GM18519 (cell line): ENCODE data around the gene ZCCHC7.
"Not testable (repeated sequence)": the region's sequence is repeated elsewhere in the genome, so short reads cannot be mapped to it uniquely, and the experiment has no call there.

Experiments
- ATAC-seq: cut with Tn5 transposase; IDR thresholded peaks from one replicate; pipeline ENCODE4 v1.9.1; 2021; ENCODE audit warnings: mild to moderate bottlenecking, moderate library complexity; ENCODE audit not compliant: unreplicated experiment, low FRiP score

ZCCHC7 gene

DNA sequence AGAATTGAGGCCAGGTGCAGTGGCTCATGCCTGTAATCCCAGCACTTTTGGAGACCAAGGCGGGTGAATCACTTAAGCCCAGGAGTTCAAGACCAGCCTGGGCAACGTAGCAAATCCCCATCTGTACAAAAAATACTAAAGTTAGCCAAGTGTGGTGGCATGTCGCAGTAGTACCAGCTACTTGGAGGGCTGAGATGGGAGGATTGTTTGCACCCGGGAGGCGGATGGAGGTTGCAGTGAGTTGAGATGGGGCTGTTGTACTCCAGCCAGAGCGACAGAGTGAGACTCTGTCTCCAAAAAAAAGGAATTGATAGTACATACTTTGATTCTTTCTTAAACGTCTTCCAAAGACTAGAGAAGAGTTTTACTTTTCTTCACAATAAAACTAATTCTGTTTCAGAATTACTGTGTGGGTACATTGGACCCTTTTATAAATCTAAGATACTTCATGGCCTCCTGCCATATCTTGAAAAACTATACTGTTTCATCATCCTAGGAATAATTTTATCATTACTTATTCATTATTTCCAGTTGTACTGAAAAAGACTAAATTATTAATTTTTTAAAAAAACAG is 170.1 kb downstream of the ZCCHC7 start:
- no peak for ATAC-seq

DNA sequence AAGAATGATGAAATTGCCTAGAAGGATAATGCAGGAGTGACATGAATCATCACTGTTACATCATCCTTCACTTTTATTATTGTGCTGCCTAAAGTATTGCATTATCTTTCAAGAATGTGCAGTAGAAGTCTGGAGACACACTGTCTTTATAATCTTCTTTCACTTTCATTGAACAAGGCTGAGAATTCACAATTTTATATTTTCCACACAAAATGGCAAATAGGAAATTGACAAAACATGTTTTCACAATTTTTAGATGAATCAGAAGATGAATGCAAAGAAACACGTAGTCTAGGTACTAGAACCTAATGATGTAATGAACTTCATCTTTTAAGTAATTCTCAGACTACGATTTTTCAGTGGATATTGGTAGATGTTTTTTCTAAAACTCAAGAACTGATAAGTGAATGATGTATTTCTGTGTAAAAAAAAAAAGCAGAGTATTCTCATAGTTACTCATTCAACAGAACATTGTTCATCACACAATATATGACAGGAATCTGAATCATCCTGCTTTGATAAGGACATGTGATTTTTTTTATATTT is 170.6 kb downstream of the ZCCHC7 start:
- no peak for ATAC-seq

DNA sequence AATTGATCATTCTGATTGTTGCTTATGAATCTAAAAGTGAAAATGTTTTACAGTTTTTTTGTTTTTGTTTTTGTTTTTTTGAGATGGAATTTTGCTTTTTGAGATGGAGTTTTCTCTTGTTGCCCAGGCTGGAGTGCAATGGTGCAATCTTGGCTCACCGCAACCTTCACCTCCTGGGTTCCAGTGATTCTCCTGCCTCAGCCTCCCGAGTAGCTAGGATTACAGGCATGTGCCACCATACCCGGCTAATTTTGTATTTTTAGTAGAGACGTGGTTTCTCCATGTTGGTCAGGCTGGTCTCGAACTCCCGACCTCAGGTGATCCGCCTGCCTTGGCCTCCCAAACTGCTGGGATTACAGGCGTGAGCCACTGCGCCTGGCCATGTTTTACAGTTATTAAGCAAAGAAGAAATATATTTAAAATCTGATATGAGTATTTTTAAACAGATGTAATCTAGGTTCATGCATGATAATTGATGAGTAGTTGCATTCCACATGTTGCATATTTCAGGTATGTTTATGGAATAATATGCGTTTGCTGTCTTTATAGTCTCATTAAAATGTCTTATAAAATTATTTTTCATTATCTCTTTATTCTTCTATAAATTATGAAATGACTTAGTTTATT is 171.4 kb downstream of the ZCCHC7 start:
- not testable (repeated sequence) for ATAC-seq

DNA sequence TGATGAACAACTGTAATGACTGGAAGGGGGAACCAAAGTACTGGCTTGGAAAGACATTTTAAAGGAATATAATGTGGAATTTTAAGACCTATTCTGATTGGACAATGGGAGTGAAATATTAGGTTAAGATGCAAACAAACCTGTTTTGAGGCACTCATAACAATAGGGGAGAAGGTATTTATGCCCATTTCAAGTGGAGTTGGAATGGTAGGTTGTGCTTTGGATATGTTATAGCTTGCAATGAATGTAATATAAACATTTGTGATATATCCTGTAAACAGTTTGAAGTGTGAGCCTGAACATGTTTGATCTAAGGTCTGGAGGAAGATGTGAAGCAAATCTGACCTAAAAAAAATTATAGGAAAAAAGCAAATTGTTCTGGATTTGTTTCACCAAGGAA is 172.5 kb downstream of the ZCCHC7 start:
- ATAC-seq = no peak

DNA sequence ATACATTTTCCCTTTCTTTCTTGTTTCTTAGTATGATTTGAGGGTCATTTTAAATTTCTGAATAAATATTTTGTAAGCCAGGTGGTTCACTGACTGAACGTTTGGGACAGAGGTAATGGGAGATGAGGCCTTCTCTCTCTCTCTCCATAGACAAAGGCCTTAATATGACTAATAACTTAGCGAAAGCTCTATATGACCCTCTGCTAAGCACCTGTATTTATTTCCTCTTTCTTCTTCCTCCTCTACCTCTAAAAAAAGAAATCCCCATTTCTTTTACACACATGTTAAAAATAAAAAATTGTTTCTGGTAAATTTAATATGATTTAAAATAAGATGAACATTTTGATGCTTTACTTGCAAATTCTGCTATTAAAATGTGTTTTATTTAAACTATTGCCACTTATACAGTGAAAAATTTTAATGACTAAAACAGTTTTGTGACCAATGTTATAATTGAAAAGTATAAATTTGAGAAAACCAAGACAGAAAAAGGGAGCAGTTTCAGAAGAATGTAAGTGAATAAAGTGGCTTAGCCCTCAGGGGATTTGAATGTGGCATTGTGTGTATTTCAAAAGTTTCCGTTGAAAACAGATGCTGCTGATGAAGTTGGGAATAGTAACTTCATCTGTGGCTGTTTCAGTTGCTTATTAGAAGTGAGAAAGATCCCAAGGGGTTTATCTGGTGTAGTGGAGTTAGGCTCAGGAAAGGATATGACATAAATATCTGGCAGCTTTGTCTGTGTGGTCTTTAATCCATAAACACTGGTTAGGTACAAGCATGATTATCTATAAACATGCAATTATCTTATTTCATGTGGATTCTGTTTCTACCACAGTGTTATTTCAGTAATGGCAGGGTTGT is 173.5 kb downstream of the ZCCHC7 start:
- ATAC-seq = peak; percentile 42

DNA sequence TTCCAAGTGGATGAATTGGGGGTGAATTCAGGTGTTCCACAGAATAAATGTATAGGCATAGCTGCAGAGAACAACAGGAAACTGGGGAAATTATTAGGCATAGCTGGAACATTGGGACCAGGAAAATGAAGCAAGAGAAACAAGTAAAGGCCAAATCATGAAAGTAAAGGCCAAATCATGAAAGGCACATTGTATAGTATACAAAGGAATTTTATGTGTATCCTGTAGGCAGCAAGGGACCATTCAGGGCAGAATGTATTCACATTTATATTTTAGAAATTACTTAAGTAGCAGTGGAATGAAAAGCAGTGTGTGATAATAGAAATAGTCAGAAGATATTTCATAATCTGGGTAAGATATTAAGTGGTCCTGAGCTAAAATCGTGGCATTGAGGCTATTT is 174.8 kb downstream of the ZCCHC7 start:
- ATAC-seq = no peak

DNA sequence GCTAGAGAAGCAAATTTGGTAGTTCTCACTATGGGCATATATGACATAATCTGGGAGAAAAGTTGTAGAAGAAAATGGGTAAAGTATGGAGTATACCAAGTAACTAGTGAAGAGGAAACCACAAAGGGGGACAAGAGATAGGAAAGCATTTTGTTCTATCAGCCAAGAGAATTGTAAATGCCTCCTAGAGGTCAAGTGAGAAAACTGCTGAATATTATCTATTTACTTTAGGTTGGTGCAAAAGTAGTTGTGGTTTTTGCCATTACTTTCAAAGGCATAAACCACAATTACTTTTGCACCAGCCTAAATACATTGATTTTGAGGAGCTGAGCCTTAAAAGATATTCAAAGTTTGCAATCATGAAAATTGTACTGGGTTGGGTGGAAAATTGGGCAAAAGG is 175.4 kb downstream of the ZCCHC7 start:
- ATAC-seq = no peak

DNA sequence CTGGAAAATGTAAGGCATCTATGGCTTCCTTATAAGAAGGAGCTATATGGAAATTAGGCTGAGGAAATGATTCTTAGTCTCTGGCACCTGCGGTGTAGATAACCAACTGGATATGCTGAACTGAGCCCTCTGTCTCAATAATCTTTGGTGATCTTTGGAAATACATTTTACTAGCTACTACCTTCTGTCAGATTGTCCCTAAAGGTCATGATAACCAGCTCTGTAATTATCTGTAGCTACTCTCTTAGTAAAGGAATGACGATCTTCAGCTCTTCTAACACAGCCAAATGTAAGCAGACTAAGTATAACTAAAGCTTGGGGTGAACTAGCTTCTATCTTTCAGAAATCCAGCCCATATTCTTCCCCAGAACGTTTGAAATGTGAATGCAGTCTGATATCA is 177.2 kb downstream of the ZCCHC7 start:
- no peak for ATAC-seq

DNA sequence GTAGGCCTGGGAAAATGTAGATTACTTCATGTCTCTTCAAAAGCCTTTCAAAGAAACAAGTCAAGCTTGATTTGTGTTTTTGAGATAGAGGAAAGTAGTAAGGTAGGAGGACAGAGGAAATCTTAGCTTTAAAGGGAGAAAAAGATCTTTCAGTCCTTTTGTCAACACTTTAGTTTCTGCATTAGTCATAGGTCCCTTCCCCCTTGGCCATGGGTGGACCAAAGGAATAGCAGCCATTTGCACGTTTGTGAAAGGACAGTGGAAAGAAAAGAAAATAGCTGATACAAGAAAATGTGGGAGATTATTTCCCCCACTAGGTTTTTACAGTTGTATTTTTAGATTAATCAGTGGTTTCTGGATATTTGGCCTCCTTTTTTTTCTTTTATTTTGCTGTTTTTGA is 180.2 kb downstream of the ZCCHC7 start:
- ATAC-seq = no peak

DNA sequence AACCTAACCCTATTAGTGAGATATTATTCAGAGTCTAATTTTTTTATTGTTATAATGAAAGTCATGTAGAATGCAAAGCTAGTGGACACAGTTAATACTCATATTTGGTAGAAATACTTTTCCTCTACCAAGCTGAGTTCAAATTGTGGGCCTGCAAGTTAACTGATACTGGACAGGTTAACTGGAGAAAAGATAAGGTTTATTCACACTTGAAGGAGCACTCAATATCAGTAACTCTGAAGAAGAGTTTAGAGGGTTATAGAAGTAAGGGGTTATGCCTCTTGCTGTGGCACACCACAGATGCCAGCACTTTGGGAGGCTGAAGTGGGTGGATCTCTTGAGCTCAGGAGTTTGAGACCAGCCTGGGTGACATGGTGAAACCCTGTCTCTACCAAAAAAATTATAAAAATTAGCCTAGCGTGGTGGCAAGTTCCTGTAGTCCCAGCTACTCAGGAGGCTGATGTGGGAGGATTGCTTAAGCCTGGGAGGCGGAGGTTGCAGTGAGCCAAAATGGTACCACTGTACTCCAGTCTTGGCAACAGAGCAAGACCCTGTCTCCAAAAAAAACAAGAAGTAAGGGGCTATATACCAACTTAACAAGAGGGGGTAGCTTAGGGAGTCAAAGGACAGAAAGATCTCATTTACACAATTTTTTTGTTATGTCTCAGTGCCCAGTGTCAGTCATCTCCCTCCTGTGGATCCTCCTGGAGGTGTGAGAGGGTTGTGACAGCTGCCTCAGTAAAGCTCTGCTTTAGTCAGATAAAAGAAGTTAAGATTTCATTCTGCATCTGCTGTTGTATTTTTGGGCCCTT is 180.9 kb downstream of the ZCCHC7 start:
- ATAC-seq = no peak

DNA sequence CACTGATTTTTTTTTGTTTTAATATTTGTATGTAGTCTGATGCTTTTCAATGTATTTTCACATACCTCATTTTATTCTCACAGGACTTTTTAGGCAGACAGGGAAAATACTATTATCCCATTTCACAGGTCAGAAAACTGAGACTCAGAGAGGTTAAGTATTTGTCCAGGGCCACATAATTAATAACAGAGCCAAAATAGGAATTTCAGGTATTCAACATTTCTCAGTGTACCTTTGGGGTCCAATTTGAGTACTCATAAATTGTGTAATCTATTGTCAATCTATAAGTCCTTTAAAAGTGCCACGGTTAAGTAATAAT is 181.4 kb downstream of the ZCCHC7 start:
- ATAC-seq = no peak

DNA sequence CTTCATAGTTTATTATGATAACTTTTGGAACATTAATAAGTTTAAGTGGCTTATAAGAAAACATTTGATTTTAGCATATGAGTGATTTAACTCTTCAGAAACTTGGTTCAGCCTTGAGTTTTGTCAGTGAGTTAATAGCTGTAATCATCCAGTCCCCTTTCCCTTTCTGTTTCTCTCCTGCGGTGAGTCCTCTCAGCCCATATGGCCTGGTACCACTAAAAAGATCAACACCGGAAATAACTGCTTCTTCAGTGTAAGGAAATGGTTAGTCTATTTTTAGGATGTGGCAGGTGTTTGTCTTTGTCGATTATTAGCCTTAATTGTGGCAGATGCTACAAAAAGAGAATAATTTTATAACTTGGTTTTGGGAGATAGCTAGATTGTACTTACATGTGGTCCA is 181.9 kb downstream of the ZCCHC7 start:
- peak; percentile 60 for ATAC-seq

DNA sequence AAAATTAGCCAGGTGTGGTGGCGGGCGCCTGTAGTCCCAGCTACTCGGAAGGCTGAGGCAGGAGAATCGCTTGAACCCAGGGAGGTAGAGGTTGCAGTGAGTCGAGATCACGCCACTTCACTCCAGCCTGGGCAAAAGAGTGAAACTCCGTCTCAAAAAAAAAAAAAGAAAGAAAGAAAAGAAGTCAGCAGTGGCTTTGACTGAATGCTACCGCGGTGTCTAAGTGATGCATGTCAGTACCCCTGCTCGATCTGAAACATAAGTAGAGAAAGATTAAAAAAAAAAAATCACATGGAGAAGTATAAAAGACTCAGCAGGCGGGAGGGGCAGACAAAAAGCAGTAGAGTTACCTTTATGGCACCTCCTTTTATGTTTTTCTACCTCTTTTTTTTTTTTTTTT is 182.9 kb downstream of the ZCCHC7 start:
- not testable (repeated sequence) for ATAC-seq

DNA sequence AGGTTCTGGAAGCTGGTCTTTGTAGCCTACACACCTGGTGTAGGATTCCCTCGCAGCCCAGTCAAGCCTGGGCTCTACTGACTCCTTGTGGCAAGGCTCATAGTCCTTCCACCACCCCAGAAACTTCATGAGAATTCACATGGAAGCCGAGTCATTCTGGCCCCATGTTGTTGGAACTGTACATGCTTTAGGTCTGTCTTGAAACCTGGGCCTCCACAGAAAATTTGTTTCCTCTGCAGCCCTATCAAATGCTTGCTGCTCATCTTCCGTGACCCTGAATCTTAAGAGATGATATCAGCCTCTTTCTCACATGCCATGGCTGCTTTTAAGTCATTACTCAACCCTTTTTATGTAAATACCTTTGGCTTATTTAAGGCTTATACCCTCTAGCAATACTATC is 188.8 kb downstream of the ZCCHC7 start:
- peak; percentile 58 for ATAC-seq

DNA sequence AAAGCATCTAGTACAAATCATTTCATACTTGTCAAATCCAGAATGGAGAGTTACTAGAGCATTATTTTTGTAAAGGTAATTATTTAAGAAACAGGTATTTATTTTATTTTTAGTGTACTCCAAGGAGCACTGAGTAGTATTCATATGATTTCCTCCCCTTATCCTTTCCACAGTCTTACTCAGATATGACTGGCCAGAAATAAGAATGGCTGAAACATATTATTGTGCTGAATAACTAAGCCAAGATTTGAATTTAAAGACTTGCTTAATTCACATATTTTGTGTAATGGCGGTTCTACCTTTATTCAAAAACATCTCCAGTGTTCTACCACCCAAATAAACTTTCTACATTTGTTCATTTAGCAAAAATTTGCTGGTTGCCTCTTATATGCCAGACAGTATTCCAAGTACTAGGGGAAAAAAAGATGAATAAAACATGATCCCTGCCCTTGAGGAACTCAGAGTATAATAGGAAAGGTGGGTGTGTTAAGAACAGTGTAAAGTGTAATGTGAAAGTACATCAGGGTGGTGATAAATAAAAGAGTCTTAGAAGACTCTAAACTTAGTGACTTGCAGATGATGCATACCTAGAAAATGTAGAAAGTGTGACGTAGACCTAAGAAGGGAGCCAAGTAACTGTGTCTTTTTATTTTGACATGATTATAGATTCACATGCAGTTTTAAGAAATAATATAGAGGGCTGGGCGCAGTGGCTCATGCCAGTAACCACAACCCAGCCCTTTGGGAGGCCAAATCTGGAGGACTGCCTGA is 191.7 kb downstream of the ZCCHC7 start:
- no peak for ATAC-seq

DNA sequence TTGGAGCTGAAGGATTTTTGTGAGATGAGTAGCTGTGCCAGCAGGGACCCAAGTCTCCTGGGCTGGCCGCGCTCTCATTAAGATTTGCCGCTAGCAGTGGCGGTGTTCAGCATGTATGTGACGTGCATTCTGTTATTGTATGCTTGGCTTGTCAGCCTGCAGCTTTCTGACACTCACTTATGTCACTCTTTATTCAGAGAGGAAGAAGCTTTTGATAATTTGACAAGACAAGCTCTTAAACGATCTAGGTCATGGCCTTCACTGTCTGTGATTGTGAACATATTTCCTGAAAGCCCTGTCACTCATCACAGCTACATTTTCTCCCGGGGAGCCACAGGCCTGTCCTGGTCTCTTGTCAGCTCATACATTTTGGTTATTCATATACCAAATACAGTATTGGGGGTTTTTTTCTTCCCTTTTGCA is 203.9 kb downstream of the ZCCHC7 start:
- peak; percentile 64 for ATAC-seq

DNA sequence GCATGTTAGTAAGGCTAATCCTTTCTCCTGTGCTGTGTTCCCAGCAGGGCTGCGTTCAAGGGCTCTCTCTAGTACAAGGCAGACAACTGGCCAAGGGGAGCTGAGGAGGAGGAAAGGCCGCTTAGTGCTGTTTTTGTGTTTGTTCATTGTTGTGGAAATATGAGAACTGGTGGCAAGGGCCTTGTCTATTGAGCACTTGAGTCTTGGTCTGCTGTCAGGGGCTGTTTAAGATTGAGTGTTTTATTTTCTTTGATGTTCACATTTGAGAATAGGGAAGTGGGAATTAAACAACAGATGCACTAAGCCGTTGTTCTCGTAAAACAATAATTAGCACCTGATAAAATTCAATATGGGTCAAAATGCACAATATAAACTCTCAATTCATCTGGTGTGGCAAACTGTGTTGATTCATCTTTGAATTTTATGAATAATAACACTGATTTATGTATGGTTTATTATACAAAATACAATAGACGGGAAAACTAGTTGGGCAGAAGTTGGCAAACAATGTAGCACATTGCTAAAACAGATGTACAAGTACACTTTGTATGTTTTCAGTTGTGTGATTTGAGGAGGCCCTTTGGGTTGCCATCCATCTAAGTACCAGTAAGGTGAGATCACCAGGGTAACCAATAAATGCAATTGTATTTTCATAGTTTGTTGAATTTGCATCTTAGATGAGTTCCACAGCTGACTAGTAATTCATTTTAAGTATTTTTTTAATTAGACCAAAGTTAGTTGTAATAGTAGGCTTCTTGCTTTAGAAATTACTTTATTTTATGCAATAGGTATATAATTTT is 204.5 kb downstream of the ZCCHC7 start:
- peak; percentile 13 for ATAC-seq

DNA sequence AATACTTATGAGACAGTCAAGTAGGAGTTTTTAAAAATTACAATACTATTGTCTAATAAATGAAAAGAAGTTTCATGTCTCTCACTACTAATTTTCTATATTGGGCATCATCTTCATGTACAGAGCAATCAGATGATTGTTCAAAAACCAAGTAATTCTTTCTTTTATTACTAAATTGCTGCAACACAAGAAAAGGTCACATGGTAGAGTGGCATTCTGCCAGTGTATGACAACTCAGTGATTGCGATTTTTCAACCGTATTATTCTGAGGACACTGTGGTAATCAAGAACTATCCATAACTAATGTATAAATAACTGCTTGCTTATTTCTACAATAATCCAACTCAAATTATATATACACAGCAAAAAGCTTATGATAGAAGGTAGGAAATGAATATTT is 205.4 kb downstream of the ZCCHC7 start:
- ATAC-seq = no peak

DNA sequence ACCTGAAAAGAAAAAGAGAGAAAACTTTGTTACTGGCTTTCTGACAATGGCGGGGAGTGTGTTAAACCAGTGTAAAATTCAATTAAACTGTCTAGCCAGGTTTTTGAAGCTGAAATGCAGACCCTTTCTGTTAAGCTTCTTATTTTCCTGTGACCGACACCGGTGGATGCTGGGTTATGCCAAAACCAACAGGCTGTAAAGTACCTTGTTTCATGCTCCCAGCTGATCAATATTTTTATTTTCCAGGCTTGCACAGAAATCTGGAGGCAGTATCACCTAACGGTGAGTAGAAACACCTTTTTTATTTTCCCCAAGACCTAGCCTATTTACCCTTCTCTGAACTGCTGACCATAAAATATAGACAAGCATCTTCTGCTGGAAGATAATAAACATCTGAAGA is 207.2 kb downstream of the ZCCHC7 start:
- ATAC-seq = no peak
